Measurements from ENCODE around the gene ZBTB7C.

- TF ChIP-seq, protein P1, sequence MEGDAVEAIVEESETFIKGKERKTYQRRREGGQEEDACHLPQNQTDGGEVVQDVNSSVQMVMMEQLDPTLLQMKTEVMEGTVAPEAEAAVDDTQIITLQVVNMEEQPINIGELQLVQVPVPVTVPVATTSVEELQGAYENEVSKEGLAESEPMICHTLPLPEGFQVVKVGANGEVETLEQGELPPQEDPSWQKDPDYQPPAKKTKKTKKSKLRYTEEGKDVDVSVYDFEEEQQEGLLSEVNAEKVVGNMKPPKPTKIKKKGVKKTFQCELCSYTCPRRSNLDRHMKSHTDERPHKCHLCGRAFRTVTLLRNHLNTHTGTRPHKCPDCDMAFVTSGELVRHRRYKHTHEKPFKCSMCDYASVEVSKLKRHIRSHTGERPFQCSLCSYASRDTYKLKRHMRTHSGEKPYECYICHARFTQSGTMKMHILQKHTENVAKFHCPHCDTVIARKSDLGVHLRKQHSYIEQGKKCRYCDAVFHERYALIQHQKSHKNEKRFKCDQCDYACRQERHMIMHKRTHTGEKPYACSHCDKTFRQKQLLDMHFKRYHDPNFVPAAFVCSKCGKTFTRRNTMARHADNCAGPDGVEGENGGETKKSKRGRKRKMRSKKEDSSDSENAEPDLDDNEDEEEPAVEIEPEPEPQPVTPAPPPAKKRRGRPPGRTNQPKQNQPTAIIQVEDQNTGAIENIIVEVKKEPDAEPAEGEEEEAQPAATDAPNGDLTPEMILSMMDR (IDR thresholded peaks at IDR 0.05): no peak
- TF ChIP-seq EZH2 (IDR thresholded peaks at IDR 0.05; ENCODE audit: borderline replicate concordance, insufficient read depth, low read depth, low read length, poor library complexity, severe bottlenecking): no peak
These were observed 366.0 kb downstream of the ZBTB7C start for GRCh38 chr18:48043166-48043565.

Data from B cell (primary cell).